HepG2 (cell line): Measurements from ENCODE around the gene C1QTNF12. TPM values are rescaled to one million over a fixed set of nuclear protein-coding genes. Genes with fewer than 3 reads are reported as not detected.
A peak's percentile ranks its signal among the peaks of the same experiment; 100 is the strongest.

Experiments
- ATAC-seq: fragments of 200-7000 bp; cut with Tn5 transposase; 3 replicates; pipeline ENCODE4 v1.9.1; 2020; ENCODE audit warnings: mild to moderate bottlenecking, moderate library complexity
- BruUV-seq: library from RNA; stranded (reverse); fragments of 400-500 nt; replicated peaks from 2 replicates; lab custom pipeline; 2021; lab: Mats Ljungman, UMichigan
- CTCF ChIA-PET: fragments of 300-600 bp; formaldehyde crosslinking; extraction: SDS; loops from one replicate; lab custom pipeline; 2021; ENCODE audit warnings: low total read pairs, inconsistent platforms, low intra/inter-chr PET ratio; lab: Yijun Ruan, JAX
- POLR2A ChIA-PET: fragments of 350-600 bp; sonication (Branson Sonifier 250); formaldehyde crosslinking; loops from one replicate; lab custom pipeline; 2020; ENCODE audit warnings: antibody characterized with exemption, inconsistent platforms; lab: Yijun Ruan, JAX
- DNase-seq: peaks from one replicate; pipeline ENCODE4 v3.0.0-alpha.2; 2015; ENCODE audit warnings: low spot score
- FAIRE-seq: peaks from 3 replicates; lab custom pipeline; 2011; peaks lifted over from hg19 to GRCh38; lab: Jason Lieb, UNC
- H2AFZ ChIP-seq: one replicate; pipeline ENCODE4 v1.6.1; 2011; ENCODE audit warnings: low read length, inconsistent platforms
- H3K27ac ChIP-seq: fragments of 300-600 bp; 3 replicates; pipeline ENCODE4 v1.8.0; 2011; ENCODE audit warnings: mixed run types, mild to moderate bottlenecking, mixed read lengths, low read length, inconsistent platforms; ENCODE audit not compliant: insufficient read depth; ENCODE audit errors: extremely low read length
- H3K27me3 ChIP-seq, 2 experiments: fragments of 200-600 bp in 1 of 2; 2 replicates in 1 of 2; 3 replicates in 1 of 2; pipeline versions ENCODE4 v1.6.0 to v1.8.0; 2011; ENCODE audit warnings: low read length in 2 of 2, mild to moderate bottlenecking in 2 of 2, moderate library complexity in 2 of 2, inconsistent platforms in 1 of 2; ENCODE audit not compliant: insufficient read depth in 2 of 2, control insufficient read depth in 1 of 2
- H3K36me3 ChIP-seq, 2 experiments: fragments of 200-600 bp in 1 of 2; replicated peaks in 1 of 2; 2 replicates in 1 of 2; 3 replicates in 1 of 2; pipeline versions ENCODE4 v1.5.1 to v1.8.0; 2011; ENCODE audit warnings: low read length in 2 of 2, inconsistent platforms in 1 of 2; ENCODE audit not compliant: insufficient read depth in 2 of 2, control insufficient read depth in 1 of 2
- H3K4me1 ChIP-seq: 2 replicates; pipeline ENCODE4 v1.5.1; 2012; ENCODE audit warnings: low read length, inconsistent platforms; ENCODE audit not compliant: insufficient read depth
- H3K4me2 ChIP-seq: 2 replicates; pipeline ENCODE4 v1.6.0; 2011; ENCODE audit warnings: low read depth, low read length, inconsistent platforms
- H3K4me3 ChIP-seq, 3 experiments: fragments of 200-600 bp in 1 of 3; sonication (generic), shearing (Covaris generic) in 1 of 3; replicated peaks in 1 of 3; 2 replicates each; pipeline ENCODE4 v1.5.1; 2011 to 2016; ENCODE audit warnings: low read length in 3 of 3, inconsistent platforms in 2 of 3, low read depth in 2 of 3, mild to moderate bottlenecking in 2 of 3, control low read depth in 1 of 3, mixed read lengths in 1 of 3; ENCODE audit not compliant: insufficient read depth in 1 of 3
- H3K79me2 ChIP-seq: one replicate; pipeline ENCODE4 v1.6.1; 2011; ENCODE audit warnings: low read length, inconsistent platforms; ENCODE audit not compliant: insufficient read depth
- H3K9ac ChIP-seq: 2 replicates; pipeline ENCODE4 v1.6.0; 2011; ENCODE audit warnings: mild to moderate bottlenecking, low read depth, low read length, inconsistent platforms; ENCODE audit not compliant: insufficient read depth
- H3K9me3 ChIP-seq: 2 replicates; pipeline ENCODE4 v1.5.1; 2012; ENCODE audit warnings: mild to moderate bottlenecking, low read length
- H4K20me1 ChIP-seq: 2 replicates; pipeline ENCODE4 v1.6.0; 2011; ENCODE audit warnings: inconsistent platforms, mild to moderate bottlenecking, low read length, moderate library complexity; ENCODE audit not compliant: insufficient read depth
- FOSL1 ChIP-seq: sonication (generic); formaldehyde crosslinking; IDR thresholded peaks from 2 replicates; pipeline ENCODE4 v1.9.0; 2021; ENCODE audit warnings: missing genetic modification reagents, borderline replicate concordance
- HNF4A ChIP-seq: sonication (generic); formaldehyde crosslinking; IDR thresholded peaks from 2 replicates; pipeline ENCODE4 v1.4.0; 2020; ENCODE audit warnings: missing genetic modification reagents
- IKZF4 ChIP-seq: sonication (generic); formaldehyde crosslinking; IDR thresholded peaks from 2 replicates; pipeline ENCODE4 v1.5.1; 2020; ENCODE audit warnings: borderline replicate concordance, mild to moderate bottlenecking, low read depth, missing genetic modification reagents; ENCODE audit errors: not compliant biosample characterization
- MAFG ChIP-seq: sonication (generic); formaldehyde crosslinking; IDR thresholded peaks from 2 replicates; pipeline ENCODE4 v1.5.1; 2020; ENCODE audit warnings: mild to moderate bottlenecking, missing genetic modification reagents
- TEAD3 ChIP-seq: optimal IDR thresholded peaks from 2 replicates; pipeline ENCODE3; 2016; ENCODE audit warnings: borderline replicate concordance
- ZNF333 ChIP-seq: sonication (generic); formaldehyde crosslinking; IDR thresholded peaks from 2 replicates; pipeline ENCODE4 v1.4.0; 2020; ENCODE audit warnings: mild to moderate bottlenecking, missing genetic modification reagents, borderline replicate concordance
- WGBS: methylation state at CpG from one replicate; pipeline ENCODE4 v1.1.6; 2017; ENCODE audit warnings: low lambda C conversion rate; 5-methylcytosine and 5-hydroxymethylcytosine counted together
- in situ Hi-C: cut with HindIII; loops from 2 replicates; pipeline ENCODE4 v1.10.0; 2017; ENCODE audit warnings: low pct_unique_long_range_greater_than_20kb; ENCODE audit not compliant: extremely low pct_ligation_motif_present
- intact Hi-C: fragments of 100-400 bp; cut with micrococcal nuclease; formaldehyde crosslinking; loops from one replicate; pipeline ENCODE4 v1.10.0; 2022; ENCODE audit not compliant: unreplicated experiment
- polyA plus RNA-seq, 8 experiments: library from polyadenylated mRNA; depleted of rRNA in 3 of 8; stranded (reverse) in 7 of 8; unstranded in 1 of 8; fragments of >200 nt; fragmentation: Illumina TruSeq in 4 of 8; extraction: Trizol in 4 of 8; gene quantifications; 2 replicates each; pipeline versions ENCODE4 v1.2.1 to v1.2.3, GENCODE V29; 2011 to 2016; ENCODE audit warnings: low read depth in 4 of 8, missing spikeins in 1 of 8, mixed read lengths in 1 of 8; ENCODE audit not compliant: insufficient read depth in 1 of 8
- total RNA-seq, 5 experiments: library from RNA; depleted of rRNA; stranded (reverse); fragments of >200 nt; fragmentation: Illumina TruSeq; extraction: Trizol; gene quantifications; 2 replicates each; pipeline ENCODE4 v1.2.3, GENCODE V29; 2016; ENCODE audit warnings: low read depth in 1 of 5
- TF ChIP-seq, protein P1 (sequence below): IDR thresholded peaks from 2 replicates; pipeline ENCODE4 v1.6.1; 2016; ENCODE audit warnings: mild to moderate bottlenecking, missing biosample characterization, missing genetic modification reagents

Gene C1QTNF12
- total and polyA plus RNA-seq, 2 of the 13 experiments (the other 11 are each of a cell fraction or from before 2014, with no cell fraction given), result 0.18 to 0.64 TPM

GRCh38 chr1:1240348-1240732 lies 6.2 kb downstream of the C1QTNF12 start:
- in situ Hi-C loops (no loop called here), intact Hi-C loops (no loop called here)
- POLR2A ChIA-PET, result interaction anchor here (1.4 kb wide), 1 partner anchor 112 kb away, joined by 3 read pairs; no protein-coding TSS in a partner anchor
- FAIRE-seq (no peak), DNase-seq (no peak), ATAC-seq (no peak)
- no peak overlapping the region for H3K27ac ChIP-seq
- H3K27me3 ChIP-seq, result no peaks in the 10 kb centered on the region; a peak in 1 of 5 replicates
- no peaks in the 10 kb centered on the region for H4K20me1 ChIP-seq
- whole genome bisulfite sequencing, result 5% methylated on average over 10 of the region's 11 CpGs
- BruUV-seq, result no TSS peak
- peaks cover 66% of the 10 kb centered on the region for H3K4me1 ChIP-seq
- H3K4me2 ChIP-seq, result peak overlapping the region; percentile 87
- H3K9me3 ChIP-seq, result no peaks in the 10 kb centered on the region
- no peaks in the 10 kb centered on the region for H3K36me3 ChIP-seq
- peak overlapping the region; percentile 55; the same call in 1 of the 2 replicates for H3K9ac ChIP-seq
- no peak overlapping the region for H2AFZ ChIP-seq
- H3K79me2 ChIP-seq, result no peaks in the 10 kb centered on the region
- CTCF ChIA-PET, result no interaction called here
- no peak for TF ChIP-seq IKZF4 (CRISPR knock-in tag)
- TF ChIP-seq MAFG (CRISPR knock-in tag), result no peak
- no peak for TF ChIP-seq FOSL1 (CRISPR knock-in tag)
- no peak for TF ChIP-seq ZNF333 (CRISPR knock-in tag)
- TF ChIP-seq, protein P1, sequence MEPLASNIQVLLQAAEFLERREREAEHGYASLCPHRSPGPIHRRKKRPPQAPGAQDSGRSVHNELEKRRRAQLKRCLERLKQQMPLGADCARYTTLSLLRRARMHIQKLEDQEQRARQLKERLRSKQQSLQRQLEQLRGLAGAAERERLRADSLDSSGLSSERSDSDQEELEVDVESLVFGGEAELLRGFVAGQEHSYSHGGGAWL (CRISPR knock-in tag), result no peak
- TF ChIP-seq HNF4A, result no peak
- TF ChIP-seq TEAD3 (CRISPR knock-in tag), result peak; percentile 36
- H3K4me3 ChIP-seq, result peak overlapping the region; percentile 39 to 80 (median 56)
